ENCODE data around the gene ZNF574.

GRCh38 chr19:42091742-42092141, 15.8 kb downstream of the ZNF574 start:
- TF ChIP-seq POLR2A (IDR thresholded peaks at IDR 0.05): no peak
- TF ChIP-seq, protein P1, sequence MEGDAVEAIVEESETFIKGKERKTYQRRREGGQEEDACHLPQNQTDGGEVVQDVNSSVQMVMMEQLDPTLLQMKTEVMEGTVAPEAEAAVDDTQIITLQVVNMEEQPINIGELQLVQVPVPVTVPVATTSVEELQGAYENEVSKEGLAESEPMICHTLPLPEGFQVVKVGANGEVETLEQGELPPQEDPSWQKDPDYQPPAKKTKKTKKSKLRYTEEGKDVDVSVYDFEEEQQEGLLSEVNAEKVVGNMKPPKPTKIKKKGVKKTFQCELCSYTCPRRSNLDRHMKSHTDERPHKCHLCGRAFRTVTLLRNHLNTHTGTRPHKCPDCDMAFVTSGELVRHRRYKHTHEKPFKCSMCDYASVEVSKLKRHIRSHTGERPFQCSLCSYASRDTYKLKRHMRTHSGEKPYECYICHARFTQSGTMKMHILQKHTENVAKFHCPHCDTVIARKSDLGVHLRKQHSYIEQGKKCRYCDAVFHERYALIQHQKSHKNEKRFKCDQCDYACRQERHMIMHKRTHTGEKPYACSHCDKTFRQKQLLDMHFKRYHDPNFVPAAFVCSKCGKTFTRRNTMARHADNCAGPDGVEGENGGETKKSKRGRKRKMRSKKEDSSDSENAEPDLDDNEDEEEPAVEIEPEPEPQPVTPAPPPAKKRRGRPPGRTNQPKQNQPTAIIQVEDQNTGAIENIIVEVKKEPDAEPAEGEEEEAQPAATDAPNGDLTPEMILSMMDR (IDR thresholded peaks at IDR 0.05): no peak
